GM18526 (cell line): ENCODE data around the gene HCN3.

Source experiments
- POLR2A ChIP-seq: IDR thresholded peaks from 3 replicates; pipeline ENCODE4 v1.6.1; 2011; ENCODE audit not compliant: insufficient read length; ENCODE audit errors: extremely low read depth

HCN3 gene

GRCh38 chr1:155277070-155277901 is at the start of gene HCN3:
TSS of gene HCN3 (plus strand) at chr1:155277463. CDS start at chr1:155277591, 128 bp downstream.
- no peak for TF ChIP-seq POLR2A

DNA sequence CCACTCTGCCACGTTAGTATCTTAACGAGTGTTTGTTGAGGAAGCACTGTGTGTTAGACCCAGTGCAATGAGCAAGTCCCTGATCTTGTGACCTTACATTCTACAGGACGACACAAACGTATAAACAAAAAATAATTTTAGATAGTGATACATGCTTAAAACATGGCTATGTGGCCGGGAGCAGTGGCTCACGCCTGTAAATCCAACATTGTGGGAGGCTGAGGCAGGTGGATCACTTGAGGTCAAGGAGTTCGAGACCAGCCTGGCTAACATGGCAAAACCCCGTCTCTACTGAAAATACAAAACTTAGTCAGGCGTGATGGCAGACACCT is 49.2 kb upstream of the HCN3 start:
- TF ChIP-seq POLR2A = no peak

- no peak for TF ChIP-seq POLR2A
These were observed 40.8 kb upstream of the HCN3 start for GRCh38 chr1:155236451-155236850.

DNA sequence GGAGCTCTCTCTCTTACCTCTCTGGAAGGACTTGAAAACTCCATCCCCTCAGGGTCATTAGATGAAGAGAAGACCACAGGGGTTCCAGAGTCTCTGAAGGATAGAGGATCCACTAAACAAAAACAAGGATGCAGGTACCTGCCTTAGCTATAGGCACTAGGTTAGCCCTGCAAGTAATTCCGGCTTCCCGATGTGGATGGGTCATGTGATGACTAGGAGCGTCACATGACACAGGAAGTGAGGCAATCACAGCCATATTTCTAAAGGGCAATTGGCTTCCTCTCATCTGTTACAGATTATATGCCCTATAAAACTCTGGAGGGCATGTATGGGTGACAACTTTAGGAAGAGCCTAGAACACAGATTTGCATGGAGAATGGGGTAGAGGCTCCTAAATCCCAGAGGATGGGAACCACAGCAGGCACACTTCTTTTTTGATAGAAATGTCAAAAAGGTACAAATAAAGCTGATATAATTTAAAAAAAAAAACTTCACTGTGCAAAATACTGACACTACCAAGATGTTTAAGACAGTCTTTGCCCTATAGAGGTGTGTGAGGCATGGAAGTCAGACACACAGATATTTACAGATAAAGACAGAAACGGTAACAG is 36.1 kb upstream of the HCN3 start:
- TF ChIP-seq POLR2A = no peak

DNA sequence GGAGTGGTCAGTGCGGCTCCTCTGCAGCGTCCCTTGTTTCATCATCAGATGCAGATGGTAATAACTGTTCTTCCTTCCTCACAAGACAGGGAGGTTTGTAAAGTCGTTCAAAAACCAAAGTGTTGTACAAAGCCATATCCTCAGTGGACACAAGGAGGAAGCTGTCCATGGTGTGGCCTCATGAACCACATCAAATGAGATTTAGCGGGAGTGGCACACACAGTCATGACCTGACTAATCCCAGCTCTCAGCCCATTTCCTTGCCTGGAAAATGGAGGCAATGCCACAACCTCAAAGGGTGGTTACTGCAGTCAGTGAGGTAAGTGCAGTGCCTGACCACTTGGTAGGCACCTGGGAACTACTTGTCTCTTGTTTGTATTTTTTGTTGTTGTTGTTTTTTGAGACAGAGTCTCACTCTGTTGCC is 35.4 kb upstream of the HCN3 start:
- no peak for TF ChIP-seq POLR2A

DNA sequence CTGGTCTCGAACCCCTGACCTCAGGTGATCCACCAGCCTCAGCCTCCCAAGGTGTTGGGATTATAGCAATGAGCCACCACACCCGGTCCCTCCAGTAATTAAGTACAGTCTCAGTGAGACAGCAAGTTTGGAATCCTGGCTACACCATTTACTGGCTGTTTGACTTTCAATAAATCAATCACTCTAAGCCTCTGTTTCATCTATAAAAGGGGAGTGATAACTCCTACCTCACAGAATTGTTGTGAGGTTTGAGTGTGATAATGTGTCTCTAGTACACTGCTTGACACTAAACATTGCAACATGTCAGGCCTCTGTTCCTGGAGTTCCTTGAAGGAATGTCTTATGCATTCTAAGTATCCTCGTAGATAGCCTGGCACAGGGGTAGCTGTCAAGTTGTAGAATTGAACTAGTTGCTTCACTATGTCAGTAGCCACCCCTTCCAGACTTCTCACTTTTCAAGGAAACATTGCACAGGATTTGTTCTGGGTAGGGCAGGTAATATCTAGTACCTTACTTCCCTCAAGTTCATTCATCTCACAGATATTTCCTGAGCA is 34.4 kb upstream of the HCN3 start:
- no peak for TF ChIP-seq POLR2A

DNA sequence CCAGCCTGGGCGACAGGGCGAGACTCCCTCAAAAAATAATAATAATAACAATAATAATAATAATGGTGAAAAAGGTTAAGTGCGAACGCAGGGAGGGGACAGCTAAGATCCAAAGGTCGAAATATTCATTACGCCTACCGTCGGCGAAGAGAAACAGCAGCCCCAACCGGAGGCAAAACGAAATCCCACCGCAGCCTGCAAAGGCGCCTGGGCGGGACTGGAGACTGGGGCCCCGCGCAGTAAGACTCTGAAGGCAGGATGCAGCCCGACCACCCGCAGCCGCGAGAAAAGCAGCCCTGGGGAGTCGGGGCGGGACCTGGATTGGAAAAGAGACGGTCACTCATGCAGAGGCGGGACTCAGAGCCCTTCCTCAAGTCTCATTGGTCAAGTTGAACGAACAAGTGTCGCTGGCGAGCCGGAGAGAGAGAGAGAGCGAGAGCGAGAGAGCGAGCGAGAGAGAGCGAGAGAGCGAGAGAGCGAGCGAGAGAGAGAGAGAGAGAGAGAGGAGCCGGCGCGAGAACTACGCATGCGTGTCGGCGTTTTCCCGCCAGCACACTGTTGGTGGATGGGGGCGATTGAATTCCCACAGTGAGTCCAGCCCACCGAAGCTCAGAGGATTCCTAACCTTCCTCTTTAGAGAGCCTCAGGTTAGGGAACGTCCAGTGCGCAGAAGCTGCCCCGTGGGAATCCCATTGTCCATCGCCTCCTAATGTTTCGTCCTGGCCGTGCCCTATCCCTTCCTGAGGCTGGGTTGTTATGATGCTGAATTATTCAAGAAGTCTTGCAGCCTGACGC is 32.7 kb upstream of the HCN3 start:
- TF ChIP-seq POLR2A = peak; percentile 97

- no peak for TF ChIP-seq POLR2A
These were observed 32.1 kb upstream of the HCN3 start for GRCh38 chr1:155245163-155245524.

DNA sequence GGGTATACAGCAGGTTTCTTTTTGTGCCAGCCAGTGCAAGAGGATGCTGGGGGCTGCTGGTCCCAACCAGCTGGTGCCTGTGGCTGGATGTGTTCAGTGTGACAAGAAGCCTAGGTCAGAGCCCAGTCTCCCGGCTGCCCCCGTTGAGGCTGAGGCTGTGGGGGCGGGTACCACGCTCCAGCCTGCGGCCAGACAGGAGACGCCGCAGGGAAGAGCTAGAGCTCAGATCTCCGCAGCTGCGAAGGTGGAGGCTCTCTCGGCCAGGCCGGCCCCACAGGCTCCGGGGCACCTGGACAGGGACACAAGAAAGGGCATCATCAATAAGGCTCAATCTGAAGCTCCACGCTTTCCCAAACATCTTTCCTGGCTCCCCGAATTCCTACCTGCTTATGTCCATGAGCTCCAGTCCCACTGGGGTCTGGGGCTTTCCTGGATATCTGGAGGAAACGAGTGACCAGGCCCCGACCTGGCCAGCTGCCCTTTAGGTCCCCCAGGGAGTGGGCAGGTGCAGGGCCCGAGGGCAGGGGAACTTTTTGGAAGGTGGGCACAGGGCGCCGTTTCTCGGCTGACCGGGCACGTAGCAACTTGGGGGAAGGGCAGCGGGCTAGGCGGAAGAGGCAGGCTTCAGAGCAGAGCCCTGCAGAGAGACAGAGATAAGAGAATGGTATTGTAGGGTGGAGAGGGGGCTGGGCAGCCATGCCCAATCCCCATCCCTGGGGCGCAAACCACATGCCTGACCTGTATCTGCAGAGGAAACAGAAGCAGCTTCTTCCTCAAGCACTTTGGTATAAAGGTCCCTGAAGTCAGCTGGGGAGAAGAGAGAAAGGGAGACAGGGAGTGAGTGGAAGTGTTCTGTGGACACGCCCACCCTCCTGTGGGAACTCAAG is 29.4 kb upstream of the HCN3 start:
- TF ChIP-seq POLR2A = no peak

DNA sequence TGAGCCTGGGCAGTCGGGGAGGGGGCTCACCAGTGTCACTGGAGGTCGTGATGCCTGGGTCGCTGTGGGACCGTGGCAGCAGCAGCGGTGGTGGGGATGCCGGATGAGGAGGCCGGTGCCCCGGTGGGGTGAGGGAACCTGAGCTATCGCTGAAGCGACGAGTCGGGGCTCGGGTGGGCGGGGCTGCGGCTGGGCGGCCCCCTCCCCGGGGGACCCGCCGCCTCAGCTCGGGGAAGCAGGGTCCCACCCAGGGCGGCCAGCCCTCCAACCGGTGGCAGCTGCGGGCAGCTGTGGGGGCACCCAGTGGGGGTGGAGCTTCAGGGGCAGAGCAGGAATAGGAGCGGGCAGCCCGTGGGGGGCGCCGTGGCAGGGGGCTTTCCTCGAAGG is 27.0 kb upstream of the HCN3 start:
- TF ChIP-seq POLR2A = no peak

DNA sequence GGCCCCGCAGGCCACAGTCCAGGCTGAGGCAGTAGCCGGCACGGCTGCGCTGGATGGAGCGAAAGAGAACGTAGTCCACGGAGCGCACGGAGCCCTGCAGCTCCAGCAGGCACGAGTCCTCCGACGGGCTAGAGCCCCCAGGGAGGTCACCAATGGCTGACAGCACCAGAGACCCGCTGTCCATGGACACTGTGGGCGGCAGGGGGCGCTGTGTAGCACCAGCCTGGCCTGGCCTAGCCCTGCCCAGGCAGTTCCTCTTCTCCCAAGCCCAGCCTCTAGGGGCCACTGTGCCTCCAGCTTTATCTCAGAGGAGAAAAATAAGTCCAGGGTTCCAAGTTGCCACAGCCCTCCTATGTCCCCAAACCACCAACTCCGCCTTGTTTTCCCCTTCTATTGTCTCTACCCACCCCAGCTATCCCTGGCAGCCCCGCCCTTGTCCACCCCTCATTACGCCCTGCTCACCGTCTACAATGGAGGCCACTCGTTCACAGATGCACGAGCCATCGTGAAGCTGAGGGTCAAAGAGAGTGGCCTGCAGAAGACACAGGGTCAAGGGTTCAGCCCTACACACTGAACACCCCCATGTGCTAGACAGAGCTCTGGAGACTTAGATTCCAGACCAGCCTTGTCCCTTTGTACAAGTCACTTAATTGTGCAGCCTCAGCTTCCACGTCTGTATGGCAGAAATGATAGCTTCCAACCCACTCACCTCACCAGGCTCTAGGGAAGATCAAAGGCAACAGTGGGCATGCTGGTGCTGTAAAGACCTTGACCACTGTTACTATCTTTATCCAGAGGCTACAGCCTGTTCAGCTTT is 26.4 kb upstream of the HCN3 start:
- peak; percentile 32 for TF ChIP-seq POLR2A

DNA sequence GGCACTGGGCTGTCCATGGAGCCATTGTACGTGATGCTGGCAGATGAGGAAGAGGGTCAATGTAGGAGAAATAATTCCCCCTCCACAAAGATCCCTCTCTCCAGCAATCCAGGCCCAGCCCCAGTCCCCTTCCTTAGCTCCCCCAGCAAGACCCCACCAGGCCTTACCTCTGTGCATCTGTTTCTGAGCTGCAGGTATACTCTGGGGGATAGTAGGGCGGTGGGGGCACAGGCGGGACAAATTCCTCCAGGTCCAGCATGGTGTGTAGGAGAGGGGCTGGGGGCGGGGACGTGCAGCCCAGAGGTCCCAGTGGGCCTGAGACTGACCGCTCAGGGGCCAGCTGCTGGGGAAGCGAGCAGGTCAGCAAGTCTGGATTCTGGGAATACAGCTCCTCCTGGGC is 25.7 kb upstream of the HCN3 start:
- TF ChIP-seq POLR2A = no peak

DNA sequence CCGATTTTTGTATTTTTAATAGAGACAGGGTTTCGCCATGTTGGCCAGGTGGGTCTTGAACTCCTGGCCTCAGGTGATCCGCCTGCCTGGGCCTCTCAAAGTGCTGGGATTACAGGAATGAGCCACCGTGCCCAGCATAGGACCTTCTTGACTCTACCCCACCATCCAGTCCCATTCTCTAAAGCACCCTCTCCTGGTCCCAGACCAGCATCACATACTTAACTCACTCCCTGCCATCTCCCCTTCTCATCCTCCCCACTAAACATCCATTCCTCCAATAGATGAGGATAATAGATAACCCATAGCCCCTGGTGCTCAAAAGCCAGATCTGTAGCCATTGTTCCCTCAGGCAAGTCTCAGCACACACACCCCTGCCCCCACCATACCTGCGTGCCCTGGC is 24.1 kb upstream of the HCN3 start:
- no peak for TF ChIP-seq POLR2A

DNA sequence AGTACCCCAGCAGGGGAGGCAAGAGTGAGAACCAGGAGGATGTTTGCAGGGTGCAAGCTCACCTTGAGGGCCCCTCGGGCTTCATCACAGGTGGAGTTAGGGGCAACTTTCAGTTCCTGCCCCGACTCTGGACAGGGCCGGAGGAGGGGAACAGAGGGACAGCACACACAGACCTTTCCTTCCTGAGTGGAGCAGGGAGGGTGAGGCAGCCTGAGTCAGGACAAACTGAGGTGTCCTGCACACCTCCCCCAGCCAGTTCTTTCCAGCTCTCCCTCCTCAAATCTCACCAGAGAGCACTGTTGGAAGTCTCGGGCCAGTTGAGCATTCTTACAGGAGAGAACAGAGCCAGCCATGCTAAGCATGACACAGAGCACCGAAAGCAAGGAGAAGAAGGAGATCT is 23.5 kb upstream of the HCN3 start:
- no peak for TF ChIP-seq POLR2A
